ENCODE results near the gene BAZ2A. TPM values are rescaled to one million over a fixed set of nuclear protein-coding genes. Genes with fewer than 3 reads are reported as not detected.

BAZ2A gene
- total RNA-seq, 1 experiment from 2014 or later = 131 TPM

DNA sequence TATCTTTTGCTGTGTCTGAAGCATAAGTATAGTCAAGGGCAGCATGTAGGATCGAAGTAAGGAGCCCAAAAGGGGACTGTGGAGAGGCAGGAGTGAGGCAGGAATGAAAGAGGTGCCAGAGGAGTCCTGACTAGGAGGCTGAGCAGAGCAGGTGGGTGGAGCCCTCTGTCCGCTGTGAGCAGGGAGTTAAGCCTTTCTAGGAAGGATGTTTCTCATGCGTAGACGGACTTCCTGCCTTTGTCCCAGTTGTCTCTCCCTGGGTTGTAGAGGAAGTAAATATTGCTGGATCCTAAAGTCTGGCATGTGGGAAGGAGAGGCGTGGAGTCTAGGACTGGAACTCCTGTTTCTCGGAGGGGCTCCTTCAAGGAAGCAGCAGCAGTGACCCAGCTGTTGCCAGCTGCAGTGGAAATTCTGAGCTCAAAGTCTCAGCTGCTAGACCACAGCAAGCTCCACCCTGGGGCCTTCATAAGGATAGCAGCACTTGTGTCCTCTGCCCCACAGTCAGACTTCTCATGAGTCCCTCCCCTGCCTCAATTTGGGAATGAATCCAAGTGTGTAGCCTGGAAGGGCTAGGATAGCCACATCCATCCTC lies 64.5 kb downstream of the BAZ2A start:
- TF ChIP-seq, protein P1, sequence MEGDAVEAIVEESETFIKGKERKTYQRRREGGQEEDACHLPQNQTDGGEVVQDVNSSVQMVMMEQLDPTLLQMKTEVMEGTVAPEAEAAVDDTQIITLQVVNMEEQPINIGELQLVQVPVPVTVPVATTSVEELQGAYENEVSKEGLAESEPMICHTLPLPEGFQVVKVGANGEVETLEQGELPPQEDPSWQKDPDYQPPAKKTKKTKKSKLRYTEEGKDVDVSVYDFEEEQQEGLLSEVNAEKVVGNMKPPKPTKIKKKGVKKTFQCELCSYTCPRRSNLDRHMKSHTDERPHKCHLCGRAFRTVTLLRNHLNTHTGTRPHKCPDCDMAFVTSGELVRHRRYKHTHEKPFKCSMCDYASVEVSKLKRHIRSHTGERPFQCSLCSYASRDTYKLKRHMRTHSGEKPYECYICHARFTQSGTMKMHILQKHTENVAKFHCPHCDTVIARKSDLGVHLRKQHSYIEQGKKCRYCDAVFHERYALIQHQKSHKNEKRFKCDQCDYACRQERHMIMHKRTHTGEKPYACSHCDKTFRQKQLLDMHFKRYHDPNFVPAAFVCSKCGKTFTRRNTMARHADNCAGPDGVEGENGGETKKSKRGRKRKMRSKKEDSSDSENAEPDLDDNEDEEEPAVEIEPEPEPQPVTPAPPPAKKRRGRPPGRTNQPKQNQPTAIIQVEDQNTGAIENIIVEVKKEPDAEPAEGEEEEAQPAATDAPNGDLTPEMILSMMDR (IDR thresholded peaks at IDR 0.05) = no peak
- no peak for TF ChIP-seq TCF7L2 (IDR thresholded peaks at IDR 0.05; ENCODE audit: low read depth, low read length)
- TF ChIP-seq SIN3A (IDR thresholded peaks at IDR 0.05; ENCODE audit: borderline replicate concordance, insufficient read depth, low read depth, low read length) = no peak
- TF ChIP-seq POLR2AphosphoS5 (IDR thresholded peaks at IDR 0.05; ENCODE audit: low read depth, low read length) = no peak
- TF ChIP-seq, protein P2, sequence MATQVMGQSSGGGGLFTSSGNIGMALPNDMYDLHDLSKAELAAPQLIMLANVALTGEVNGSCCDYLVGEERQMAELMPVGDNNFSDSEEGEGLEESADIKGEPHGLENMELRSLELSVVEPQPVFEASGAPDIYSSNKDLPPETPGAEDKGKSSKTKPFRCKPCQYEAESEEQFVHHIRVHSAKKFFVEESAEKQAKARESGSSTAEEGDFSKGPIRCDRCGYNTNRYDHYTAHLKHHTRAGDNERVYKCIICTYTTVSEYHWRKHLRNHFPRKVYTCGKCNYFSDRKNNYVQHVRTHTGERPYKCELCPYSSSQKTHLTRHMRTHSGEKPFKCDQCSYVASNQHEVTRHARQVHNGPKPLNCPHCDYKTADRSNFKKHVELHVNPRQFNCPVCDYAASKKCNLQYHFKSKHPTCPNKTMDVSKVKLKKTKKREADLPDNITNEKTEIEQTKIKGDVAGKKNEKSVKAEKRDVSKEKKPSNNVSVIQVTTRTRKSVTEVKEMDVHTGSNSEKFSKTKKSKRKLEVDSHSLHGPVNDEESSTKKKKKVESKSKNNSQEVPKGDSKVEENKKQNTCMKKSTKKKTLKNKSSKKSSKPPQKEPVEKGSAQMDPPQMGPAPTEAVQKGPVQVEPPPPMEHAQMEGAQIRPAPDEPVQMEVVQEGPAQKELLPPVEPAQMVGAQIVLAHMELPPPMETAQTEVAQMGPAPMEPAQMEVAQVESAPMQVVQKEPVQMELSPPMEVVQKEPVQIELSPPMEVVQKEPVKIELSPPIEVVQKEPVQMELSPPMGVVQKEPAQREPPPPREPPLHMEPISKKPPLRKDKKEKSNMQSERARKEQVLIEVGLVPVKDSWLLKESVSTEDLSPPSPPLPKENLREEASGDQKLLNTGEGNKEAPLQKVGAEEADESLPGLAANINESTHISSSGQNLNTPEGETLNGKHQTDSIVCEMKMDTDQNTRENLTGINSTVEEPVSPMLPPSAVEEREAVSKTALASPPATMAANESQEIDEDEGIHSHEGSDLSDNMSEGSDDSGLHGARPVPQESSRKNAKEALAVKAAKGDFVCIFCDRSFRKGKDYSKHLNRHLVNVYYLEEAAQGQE (IDR thresholded peaks at IDR 0.05; ENCODE audit: insufficient read depth in 1 of 2, low read depth in 2 of 2, low read length in 1 of 2) = no peak
- no TSS peak for BruUV-seq (replicated peaks)
- Histone ChIP-seq H3K9me3 (ENCODE audit: control insufficient read depth, insufficient read depth, low read depth, low read length) (no peaks in the 10 kb centered on the region), H3K36me3 (ENCODE audit: control insufficient read depth, insufficient read depth, low read length) (no peaks in the 10 kb centered on the region), H3K4me3 (ENCODE audit: low read depth in 2 of 2, low read length in 2 of 2) (no peak overlapping the region), H3K27ac (ENCODE audit: low read length) (no peak overlapping the region), H3K4me1 (ENCODE audit: control insufficient read depth, insufficient read depth, low read length) (no peaks in the 10 kb centered on the region), H3K27me3 (ENCODE audit: control insufficient read depth, insufficient read depth, low read length) (no peaks in the 10 kb centered on the region)
- DNase-seq (ENCODE audit: low read depth, low spot score) = no peak
- peak; percentile 76 for ATAC-seq
- CTCF ChIA-PET = no interaction called here
- POLR2A ChIA-PET = no interaction called here
- intact Hi-C loops (cut with micrococcal nuclease; ENCODE audit: unreplicated experiment) (no loop called here), in situ Hi-C loops (cut with HindIII; ENCODE audit: low pct_unique_long_range_greater_than_20kb, low sequenced_read_pairs) (no loop called here)

DNA sequence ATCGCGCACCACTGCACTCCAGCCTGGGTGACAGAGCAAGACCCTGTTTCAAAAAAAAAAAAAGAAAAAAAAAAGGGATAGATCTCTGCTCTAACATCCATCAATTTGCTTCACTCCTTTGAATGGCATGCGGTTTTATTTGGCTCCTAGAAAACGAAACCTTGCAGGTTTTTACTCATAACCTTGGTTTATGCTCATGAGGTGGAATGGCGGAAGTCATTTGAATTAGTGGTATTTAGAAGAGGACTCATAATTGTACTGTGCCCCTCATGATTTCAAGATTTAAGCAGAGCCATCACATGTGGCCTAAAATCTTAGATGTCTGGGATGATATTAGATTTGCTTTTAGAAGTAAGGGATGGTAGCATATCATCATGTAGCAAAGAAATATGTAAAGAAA lies 79.1 kb downstream of the BAZ2A start:
- Histone ChIP-seq H3K9me3 (ENCODE audit: control insufficient read depth, insufficient read depth, low read depth, low read length) (no peaks in the 10 kb centered on the region), H3K4me3 (ENCODE audit: low read depth in 2 of 2, low read length in 2 of 2) (no peak overlapping the region), H3K27ac (ENCODE audit: low read length) (no peak overlapping the region), H3K36me3 (ENCODE audit: control insufficient read depth, insufficient read depth, low read length) (no peaks in the 10 kb centered on the region), H3K27me3 (ENCODE audit: control insufficient read depth, insufficient read depth, low read length) (no peaks in the 10 kb centered on the region), H3K4me1 (ENCODE audit: control insufficient read depth, insufficient read depth, low read length) (no peaks in the 10 kb centered on the region)
- TF ChIP-seq, protein P2 (IDR thresholded peaks at IDR 0.05; ENCODE audit: insufficient read depth in 1 of 2, low read depth in 2 of 2, low read length in 1 of 2) = no peak
- TF ChIP-seq SIN3A (IDR thresholded peaks at IDR 0.05; ENCODE audit: borderline replicate concordance, insufficient read depth, low read depth, low read length) (no peak), TCF7L2 (IDR thresholded peaks at IDR 0.05; ENCODE audit: low read depth, low read length) (no peak), POLR2AphosphoS5 (IDR thresholded peaks at IDR 0.05; ENCODE audit: low read depth, low read length) (no peak)
- TF ChIP-seq, protein P1 (IDR thresholded peaks at IDR 0.05) = no peak
- ATAC-seq (no peak), DNase-seq (ENCODE audit: low read depth, low spot score) (no peak)
- in situ Hi-C loops (cut with HindIII; ENCODE audit: low pct_unique_long_range_greater_than_20kb, low sequenced_read_pairs) = no loop called here
- CTCF ChIA-PET = no interaction called here
- POLR2A ChIA-PET = no interaction called here
- BruUV-seq (replicated peaks) = no TSS peak
- intact Hi-C loops (cut with micrococcal nuclease; ENCODE audit: unreplicated experiment) = no loop called here

Data from Panc1 (cell line).